Stomach (tissue), 9 donors: Measurements from ENCODE around the gene SPINT3. TPM values are rescaled to one million over a fixed set of nuclear protein-coding genes. Genes with fewer than 3 reads are reported as not detected.
A peak's percentile ranks its signal among the peaks of the same experiment; 100 is the strongest.

Experiments
- DNase-seq, 2 donors: peaks; one replicate each; pipeline versions ENCODE4 v3.0.0 to v3.0.0-alpha.2; 2013 to 2019
- H3K27ac ChIP-seq, 5 donors: fragments of 200-600 bp in 4 of 5; sonication (generic) in 4 of 5; one replicate each; pipeline ENCODE4 v1.5.1; 2013 to 2019; ENCODE audit warnings: mild to moderate bottlenecking in 1 of 5, moderate library complexity in 1 of 5
- H3K27me3 ChIP-seq, 3 donors: fragments of 200-600 bp; sonication (generic); one replicate each; pipeline ENCODE4 v1.5.1; 2017 to 2019; ENCODE audit warnings: mixed run types in 1 of 3
- H3K36me3 ChIP-seq, 4 donors: fragments of 200-600 bp; sonication (generic); 1 replicate in 3 of 4; 2 replicates in 1 of 4; pipeline ENCODE4 v1.5.1; 2016 to 2019
- H3K4me1 ChIP-seq, 4 donors: fragments of 200-600 bp; sonication (generic); one replicate each; pipeline ENCODE4 v1.5.1; 2016 to 2019
- H3K4me3 ChIP-seq, 4 donors: fragments of 200-600 bp; sonication (generic) in 3 of 4; one replicate each; pipeline ENCODE4 v1.5.1; 2016 to 2019; ENCODE audit warnings: mild to moderate bottlenecking in 1 of 4
- H3K9me3 ChIP-seq, 4 donors: fragments of 200-600 bp; sonication (generic); one replicate each; pipeline ENCODE4 v1.5.1; 2016 to 2019
- CTCF ChIP-seq, 7 experiments: fragments of 450-650 bp in 4 of 7; fragments of 200-600 bp in 3 of 7; sonication (generic) in 3 of 7; IDR thresholded peaks; one replicate each; pipeline ENCODE4 v1.5.1; 2016 to 2019; ENCODE audit warnings: antibody characterized with exemption in 7 of 7, control low read depth in 2 of 7, mild to moderate bottlenecking in 1 of 7
- EP300 ChIP-seq: sonication (generic); formaldehyde crosslinking; IDR thresholded peaks from one replicate; pipeline ENCODE4 v1.6.1; 2017; ENCODE audit warnings: antibody characterized with exemption
- POLR2A ChIP-seq, 4 donors: fragments of 450-650 bp; IDR thresholded peaks; one replicate each; pipeline ENCODE4 v1.6.1; 2016; ENCODE audit warnings: antibody characterized with exemption in 4 of 4, control low read depth in 2 of 4, mild to moderate bottlenecking in 1 of 4, moderate library complexity in 1 of 4
- POLR2AphosphoS5 ChIP-seq, 3 donors: sonication (generic); formaldehyde crosslinking; IDR thresholded peaks; one replicate each; pipeline ENCODE4 v1.6.1; 2016; ENCODE audit warnings: antibody characterized with exemption in 3 of 3
- WGBS, 5 donors: extraction: QIAGEN DNeasy Blood & Tissue Kit in 3 of 5; methylation state at CpG; one replicate each; pipeline versions ENCODE4 v1.1.5 to v1.1.7; 2013 to 2018; 5-methylcytosine and 5-hydroxymethylcytosine counted together
- intact Hi-C: fragments of 100-400 bp; cut with DNase I; formaldehyde crosslinking; loops from one replicate; pipeline ENCODE4 v1.15.1; 2023; ENCODE audit warnings: low total_unique reads
- polyA plus RNA-seq, 3 donors: library from polyadenylated mRNA; stranded (reverse); fragments of 200-250 nt; gene quantifications; one replicate each; pipeline ENCODE4 v1.2.3, GENCODE V29; 2013
- total RNA-seq, 5 donors: library from RNA; depleted of rRNA; stranded (reverse); fragments of >200 nt; gene quantifications; one replicate each; pipeline versions ENCODE4 v1.1.0 to v1.2.3, GENCODE V29; 2014 to 2016
- donor health status: healthy with polysubstance abuse.
- donor health status: Bipolar disorder and iron deficiency.
- donor health status: healthy.

The SPINT3 gene
- total and polyA plus RNA-seq, 8 donors: not detected

GRCh38 chr20:45469336-45470261, 45.8 kb downstream of the SPINT3 start, which contains the start of gene WFDC2:
Gene WFDC2, plus strand, starts transcription at chr20:45469753. Its CDS starts 29 bp downstream, at chr20:45469782.
- Histone ChIP-seq H3K4me3 (peak within 1 kb of the TSS; percentile 41 to 59 (median 47)), H3K4me1 (peaks cover 12 to 37% (median 29%) of the 10 kb centered on the region in 4 donors), H3K36me3 (no peaks in the 10 kb centered on the region), H3K27ac (peak within 1 kb of the TSS; percentile 57 to 75 (median 70)), H3K27me3 (peaks cover 0 to 32% (median 26%) of the 10 kb centered on the region in 3 donors), H3K9me3 (no peaks in the 10 kb centered on the region)
- TF ChIP-seq POLR2A (IDR thresholded peaks at IDR 0.05) (no peak), CTCF (IDR thresholded peaks at IDR 0.05) (no peak), POLR2AphosphoS5 (IDR thresholded peaks at IDR 0.05) (no peak), EP300 (no peak)
- 3 to 11% (median 7%) methylated on average over 19 to 54 of the region's 54 CpGs for WGBS, 5 donors
- peak; percentile 42 to 71 for DNase-seq
- intact Hi-C loops: no loop called here

GRCh38 chr20:45467861-45468260, 47.6 kb downstream of the SPINT3 start:
- intact Hi-C loops: no loop called here
- H3K27ac ChIP-seq: peak overlapping the region in 3 of 5 donors; percentile 4 to 70 (median 8)
- 27 to 30% (median 29%) methylated on average over 1 to 3 of the region's 3 CpGs for WGBS, 5 donors

GRCh38 chr20:45467172-45467571, 48.2 kb downstream of the SPINT3 start:
- Histone ChIP-seq H3K9me3 (no peaks in the 10 kb centered on the region), H3K4me3 (no peak overlapping the region), H3K27ac (peak overlapping the region in 1 of 5 donors; percentile 4), H3K27me3 (peaks cover 0 to 35% (median 26%) of the 10 kb centered on the region in 3 donors), H3K36me3 (no peaks in the 10 kb centered on the region), H3K4me1 (peaks cover 12 to 37% (median 29%) of the 10 kb centered on the region in 4 donors)
- WGBS, 5 donors: 90 to 95% (median 94%) methylated on average over 6 of the region's 6 CpGs
- TF ChIP-seq POLR2AphosphoS5 (IDR thresholded peaks at IDR 0.05) (no peak), CTCF (IDR thresholded peaks at IDR 0.05) (no peak)
- intact Hi-C loops: no loop called here
- no peak for DNase-seq

More at GRCh38 chr20:45467861-45468260, 47.6 kb downstream of the SPINT3 start:
- Histone ChIP-seq H3K9me3 (no peaks in the 10 kb centered on the region), H3K36me3 (no peaks in the 10 kb centered on the region), H3K4me3 (no peak overlapping the region), H3K4me1 (peaks cover 12 to 37% (median 29%) of the 10 kb centered on the region in 4 donors), H3K27me3 (peaks cover 0 to 35% (median 26%) of the 10 kb centered on the region in 3 donors)
- TF ChIP-seq POLR2A (IDR thresholded peaks at IDR 0.05): no peak
- no peak for TF ChIP-seq EP300
- TF ChIP-seq POLR2AphosphoS5 (IDR thresholded peaks at IDR 0.05): no peak
- no peak for TF ChIP-seq CTCF (IDR thresholded peaks at IDR 0.05)
- DNase-seq: peak; percentile 21 to 70

GRCh38 chr20:45465491-45466266, 49.7 kb downstream of the SPINT3 start:
- H3K4me3 ChIP-seq: no peak overlapping the region
- H3K27ac ChIP-seq: peak overlapping the region in 1 of 5 donors; percentile 12
- peaks cover 0 to 25% (median 18%) of the 10 kb centered on the region in 3 donors for H3K27me3 ChIP-seq
- H3K36me3 ChIP-seq: no peaks in the 10 kb centered on the region
- DNase-seq: peak in 1 of 2 donors; percentile 23
- H3K4me1 ChIP-seq: peaks cover 9 to 32% (median 23%) of the 10 kb centered on the region in 4 donors
- intact Hi-C loops: no loop called here
- no peak for TF ChIP-seq POLR2A (IDR thresholded peaks at IDR 0.05)
- no peak for TF ChIP-seq EP300
- TF ChIP-seq CTCF (IDR thresholded peaks at IDR 0.05): no peak
- TF ChIP-seq POLR2AphosphoS5 (IDR thresholded peaks at IDR 0.05): no peak
- WGBS, 5 donors: 56 to 64% (median 59%) methylated on average over 1 of the region's 1 CpG
- H3K9me3 ChIP-seq: no peaks in the 10 kb centered on the region
